ENCODE results near the gene CMTM8. TPM values are rescaled to one million over a fixed set of nuclear protein-coding genes. Genes with fewer than 3 reads are reported as not detected.

Gene CMTM8
- total and polyA plus RNA-seq, 10 of the 15 experiments (the other 5 are each of a cell fraction or from before 2014, with no cell fraction given): 0.11 to 0.23 TPM; not detected in 8

DNA sequence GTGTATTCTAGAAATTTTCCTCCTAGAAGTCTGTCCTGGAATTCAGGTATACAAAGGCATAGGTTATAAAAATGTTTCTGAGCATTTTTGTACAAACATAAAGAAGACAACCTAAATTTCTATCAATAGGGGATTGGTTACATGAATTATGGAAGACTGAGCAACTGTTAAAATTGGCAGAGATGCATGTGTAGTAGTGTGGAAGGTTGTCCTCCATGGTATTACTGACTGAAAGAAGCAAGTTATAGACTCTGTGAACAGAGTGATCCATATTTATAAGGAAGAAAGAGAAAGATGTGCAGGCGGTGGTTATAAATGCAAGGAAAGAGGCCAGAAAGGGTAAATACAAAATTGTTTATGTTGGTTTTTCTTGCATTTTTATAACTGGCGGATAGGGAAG is 114.9 kb downstream of the CMTM8 start:
- no peaks in the 10 kb centered on the region for H3K4me1 ChIP-seq (ENCODE audit: control insufficient read depth, insufficient read depth, low read length)
- H3K79me2 ChIP-seq (ENCODE audit: control insufficient read depth, insufficient read depth, low read length): no peaks in the 10 kb centered on the region
- FAIRE-seq (no peak), DNase-seq (ENCODE audit: low read depth, low spot score) (no peak), ATAC-seq (no peak)
- H3K27ac ChIP-seq (ENCODE audit: control insufficient read depth, insufficient read depth): no peak overlapping the region
- no peak overlapping the region for H2AFZ ChIP-seq (ENCODE audit: control insufficient read depth, low read depth, low read length)
- in situ Hi-C loops (cut with MboI) (no loop called here), intact Hi-C loops (cut with micrococcal nuclease; ENCODE audit: unreplicated experiment) (no loop called here)
- RAD21 ChIA-PET (ENCODE audit: unreplicated experiment): no interaction called here
- no peak overlapping the region for H3K9ac ChIP-seq (ENCODE audit: control insufficient read depth, insufficient read depth, low read length)
- WGBS (ENCODE audit: insufficient coverage, insufficient replicate concordance, low lambda C conversion rate, missing lambda C conversion rate): 24% methylated on average over 2 of the region's 2 CpGs
- H3K4me2 ChIP-seq (ENCODE audit: control insufficient read depth, insufficient read depth): no peak overlapping the region
- CTCF ChIA-PET: no interaction called here
- H4K20me1 ChIP-seq (ENCODE audit: control insufficient read depth, insufficient read depth): no peaks in the 10 kb centered on the region
- H3K9me3 ChIP-seq (replicated peaks; ENCODE audit: control insufficient read depth, insufficient read depth, low read length): no peaks in the 10 kb centered on the region
- SMC1A ChIA-PET (ENCODE audit: uncharacterized antibody, unreplicated experiment): interaction anchor here (1.0 to 1.1 kb wide), 2 partner anchors 9 to 56 kb away, joined by 4 read pairs; no protein-coding TSS in a partner anchor
- H3K4me3 ChIP-seq: no peak overlapping the region
- no peaks in the 10 kb centered on the region for H3K36me3 ChIP-seq (ENCODE audit: control insufficient read depth in 2 of 2, insufficient read depth in 2 of 2, low read length in 1 of 2)
- no TSS peak for BruUV-seq (replicated peaks)
- POLR2A ChIA-PET: interaction anchor here (0.6 kb wide), 1 partner anchor 481 kb away, joined by 4 read pairs; no protein-coding TSS in a partner anchor
- H3K27me3 ChIP-seq (replicated peaks in 1 of 2; ENCODE audit: control insufficient read depth in 2 of 2, insufficient read depth in 2 of 2, low read length in 1 of 2): peaks cover 0 to 7% of the 10 kb centered on the region in 2 experiments; a peak in 1 of 4 replicates
- TF ChIP-seq NR2C2 (IDR thresholded peaks at IDR 0.05; ENCODE audit: borderline replicate concordance, control insufficient read depth, insufficient read length, low read depth) (no peak), NFYB (IDR thresholded peaks at IDR 0.05; ENCODE audit: insufficient read depth, low read depth, low read length) (no peak), ZBTB11 (CRISPR knock-in tag; IDR thresholded peaks at IDR 0.05) (no peak), ZNF24 (IDR thresholded peaks at IDR 0.05) (no peak), SMARCA5 (IDR thresholded peaks at IDR 0.05) (no peak), CHD1 (IDR thresholded peaks at IDR 0.05; ENCODE audit: low read depth, low read length) (no peak), MYC (IDR thresholded peaks at IDR 0.05; ENCODE audit: insufficient read depth, insufficient read length, insufficient replicate concordance, low read length, severe bottlenecking) (no peak), HDGF (IDR thresholded peaks at IDR 0.05) (no peak), ATF7 (IDR thresholded peaks at IDR 0.05; ENCODE audit: low read depth) (no peak), NBN (IDR thresholded peaks at IDR 0.05) (no peak), SUPT20H (IDR thresholded peaks at IDR 0.05; ENCODE audit: borderline replicate concordance, control insufficient read depth, low read depth, low read length) (no peak), ZNF207 (IDR thresholded peaks at IDR 0.05; ENCODE audit: borderline replicate concordance) (no peak), CBX3 (IDR thresholded peaks at IDR 0.05; ENCODE audit: borderline replicate concordance, low read depth) (no peak), SREBF2 (IDR thresholded peaks at IDR 0.05; ENCODE audit: low read length) (no peak)
- TF ChIP-seq, protein P1, sequence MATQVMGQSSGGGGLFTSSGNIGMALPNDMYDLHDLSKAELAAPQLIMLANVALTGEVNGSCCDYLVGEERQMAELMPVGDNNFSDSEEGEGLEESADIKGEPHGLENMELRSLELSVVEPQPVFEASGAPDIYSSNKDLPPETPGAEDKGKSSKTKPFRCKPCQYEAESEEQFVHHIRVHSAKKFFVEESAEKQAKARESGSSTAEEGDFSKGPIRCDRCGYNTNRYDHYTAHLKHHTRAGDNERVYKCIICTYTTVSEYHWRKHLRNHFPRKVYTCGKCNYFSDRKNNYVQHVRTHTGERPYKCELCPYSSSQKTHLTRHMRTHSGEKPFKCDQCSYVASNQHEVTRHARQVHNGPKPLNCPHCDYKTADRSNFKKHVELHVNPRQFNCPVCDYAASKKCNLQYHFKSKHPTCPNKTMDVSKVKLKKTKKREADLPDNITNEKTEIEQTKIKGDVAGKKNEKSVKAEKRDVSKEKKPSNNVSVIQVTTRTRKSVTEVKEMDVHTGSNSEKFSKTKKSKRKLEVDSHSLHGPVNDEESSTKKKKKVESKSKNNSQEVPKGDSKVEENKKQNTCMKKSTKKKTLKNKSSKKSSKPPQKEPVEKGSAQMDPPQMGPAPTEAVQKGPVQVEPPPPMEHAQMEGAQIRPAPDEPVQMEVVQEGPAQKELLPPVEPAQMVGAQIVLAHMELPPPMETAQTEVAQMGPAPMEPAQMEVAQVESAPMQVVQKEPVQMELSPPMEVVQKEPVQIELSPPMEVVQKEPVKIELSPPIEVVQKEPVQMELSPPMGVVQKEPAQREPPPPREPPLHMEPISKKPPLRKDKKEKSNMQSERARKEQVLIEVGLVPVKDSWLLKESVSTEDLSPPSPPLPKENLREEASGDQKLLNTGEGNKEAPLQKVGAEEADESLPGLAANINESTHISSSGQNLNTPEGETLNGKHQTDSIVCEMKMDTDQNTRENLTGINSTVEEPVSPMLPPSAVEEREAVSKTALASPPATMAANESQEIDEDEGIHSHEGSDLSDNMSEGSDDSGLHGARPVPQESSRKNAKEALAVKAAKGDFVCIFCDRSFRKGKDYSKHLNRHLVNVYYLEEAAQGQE (IDR thresholded peaks at IDR 0.05; ENCODE audit: low read depth, low read length): no peak
- TF ChIP-seq, protein P2, sequence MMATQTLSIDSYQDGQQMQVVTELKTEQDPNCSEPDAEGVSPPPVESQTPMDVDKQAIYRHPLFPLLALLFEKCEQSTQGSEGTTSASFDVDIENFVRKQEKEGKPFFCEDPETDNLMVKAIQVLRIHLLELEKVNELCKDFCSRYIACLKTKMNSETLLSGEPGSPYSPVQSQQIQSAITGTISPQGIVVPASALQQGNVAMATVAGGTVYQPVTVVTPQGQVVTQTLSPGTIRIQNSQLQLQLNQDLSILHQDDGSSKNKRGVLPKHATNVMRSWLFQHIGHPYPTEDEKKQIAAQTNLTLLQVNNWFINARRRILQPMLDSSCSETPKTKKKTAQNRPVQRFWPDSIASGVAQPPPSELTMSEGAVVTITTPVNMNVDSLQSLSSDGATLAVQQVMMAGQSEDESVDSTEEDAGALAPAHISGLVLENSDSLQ (IDR thresholded peaks at IDR 0.05): no peak
- TF ChIP-seq, protein P3, sequence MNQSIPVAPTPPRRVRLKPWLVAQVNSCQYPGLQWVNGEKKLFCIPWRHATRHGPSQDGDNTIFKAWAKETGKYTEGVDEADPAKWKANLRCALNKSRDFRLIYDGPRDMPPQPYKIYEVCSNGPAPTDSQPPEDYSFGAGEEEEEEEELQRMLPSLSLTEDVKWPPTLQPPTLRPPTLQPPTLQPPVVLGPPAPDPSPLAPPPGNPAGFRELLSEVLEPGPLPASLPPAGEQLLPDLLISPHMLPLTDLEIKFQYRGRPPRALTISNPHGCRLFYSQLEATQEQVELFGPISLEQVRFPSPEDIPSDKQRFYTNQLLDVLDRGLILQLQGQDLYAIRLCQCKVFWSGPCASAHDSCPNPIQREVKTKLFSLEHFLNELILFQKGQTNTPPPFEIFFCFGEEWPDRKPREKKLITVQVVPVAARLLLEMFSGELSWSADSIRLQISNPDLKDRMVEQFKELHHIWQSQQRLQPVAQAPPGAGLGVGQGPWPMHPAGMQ (IDR thresholded peaks at IDR 0.05; ENCODE audit: borderline replicate concordance): no peak
